IMR-90 (cell line): Measurements from ENCODE around the gene SLC13A5. TPM values are rescaled to one million over a fixed set of nuclear protein-coding genes. Genes with fewer than 3 reads are reported as not detected.

Experiments
- ATAC-seq: fragments of 200-7000 bp; cut with Tn5 transposase; 2 replicates; pipeline ENCODE4 v1.9.1; 2020; ENCODE audit warnings: low read depth, mild to moderate bottlenecking, moderate library complexity
- BruUV-seq: library from RNA; stranded (reverse); fragments of 400-500 nt; replicated peaks from 2 replicates; lab custom pipeline; 2021; lab: Mats Ljungman, UMichigan
- CTCF ChIA-PET: fragments of 300-600 bp; formaldehyde crosslinking; extraction: SDS; loops from one replicate; lab custom pipeline; 2021; ENCODE audit warnings: antibody characterized with exemption; lab: Yijun Ruan, JAX
- POLR2A ChIA-PET: fragments of 300-600 bp; sonication (Branson Sonifier 250); formaldehyde crosslinking; loops from one replicate; lab custom pipeline; 2022; ENCODE audit warnings: antibody characterized with exemption; ENCODE audit not compliant: unreplicated experiment; lab: Charles Lee
- DNase-seq: peaks from one replicate; pipeline ENCODE4 v3.0.0; 2013
- H2AFZ ChIP-seq: replicated peaks from 2 replicates; pipeline ENCODE3; 2013; ENCODE audit warnings: low read length, mild to moderate bottlenecking; ENCODE audit not compliant: poor library complexity
- H2AK5ac ChIP-seq: 2 replicates; pipeline ENCODE4 v1.6.1; 2013; ENCODE audit warnings: low read depth, low read length, inconsistent platforms
- H2AK9ac ChIP-seq: replicated peaks from 2 replicates; pipeline ENCODE3; 2013; ENCODE audit warnings: mild to moderate bottlenecking, low read depth, low read length, moderate library complexity; ENCODE audit not compliant: poor library complexity
- H2BK120ac ChIP-seq: 2 replicates; pipeline ENCODE4 v1.6.1; 2013; ENCODE audit warnings: low read depth, low read length, inconsistent platforms
- H2BK15ac ChIP-seq: 3 replicates; pipeline ENCODE4 v1.6.1; 2013; ENCODE audit warnings: low read depth, low read length, inconsistent platforms
- H2BK20ac ChIP-seq: 2 replicates; pipeline ENCODE4 v1.6.1; 2013; ENCODE audit warnings: low read depth, mild to moderate bottlenecking, inconsistent platforms, low read length, moderate library complexity
- H2BK5ac ChIP-seq: 2 replicates; pipeline ENCODE4 v1.6.1; 2013; ENCODE audit warnings: mild to moderate bottlenecking, low read depth, low read length, inconsistent platforms; ENCODE audit not compliant: poor library complexity, severe bottlenecking
- H3K14ac ChIP-seq: replicated peaks from 2 replicates; pipeline ENCODE4 v1.6.1; 2013; ENCODE audit warnings: low read depth, low read length, inconsistent platforms
- H3K18ac ChIP-seq: 2 replicates; pipeline ENCODE4 v1.6.1; 2013; ENCODE audit warnings: low read depth, low read length, control low read depth
- H3K23ac ChIP-seq: 2 replicates; pipeline ENCODE4 v1.6.1; 2013; ENCODE audit warnings: low read depth, low read length, inconsistent platforms
- H3K27ac ChIP-seq: 2 replicates; pipeline ENCODE4 v1.5.1; 2013; ENCODE audit warnings: mild to moderate bottlenecking, control low read depth, low read length; ENCODE audit not compliant: insufficient read depth
- H3K27me3 ChIP-seq: 2 replicates; pipeline ENCODE4 v1.6.1; 2013; ENCODE audit warnings: low read length; ENCODE audit not compliant: control insufficient read depth, insufficient read depth
- H3K36me3 ChIP-seq: 2 replicates; pipeline ENCODE4 v1.6.1; 2013; ENCODE audit warnings: low read length, mixed read lengths; ENCODE audit not compliant: control insufficient read depth, insufficient read depth
- H3K4ac ChIP-seq: 2 replicates; pipeline ENCODE4 v1.6.1; 2013; ENCODE audit warnings: low read depth, low read length, inconsistent platforms
- H3K4me1 ChIP-seq: 2 replicates; pipeline ENCODE4 v1.6.1; 2013; ENCODE audit warnings: low read length, mixed read lengths; ENCODE audit not compliant: control insufficient read depth, insufficient read depth
- H3K4me2 ChIP-seq: 2 replicates; pipeline ENCODE4 v1.6.1; 2013; ENCODE audit warnings: low read depth, mild to moderate bottlenecking, control low read depth, low read length, moderate library complexity
- H3K4me3 ChIP-seq: 2 replicates; pipeline ENCODE4 v1.5.1; 2013; ENCODE audit warnings: low read depth, mild to moderate bottlenecking, control low read depth, low read length, moderate library complexity; ENCODE audit not compliant: insufficient read depth
- H3K56ac ChIP-seq: 2 replicates; pipeline ENCODE4 v1.6.1; 2013; ENCODE audit warnings: low read length, inconsistent platforms; ENCODE audit not compliant: insufficient read depth; ENCODE audit errors: extremely low read depth
- H3K79me1 ChIP-seq, 2 experiments: 2 replicates each; pipeline ENCODE4 v1.6.1; 2013; ENCODE audit warnings: low read length in 2 of 2, inconsistent platforms in 1 of 2, low read depth in 1 of 2
- H3K9ac ChIP-seq: 2 replicates; pipeline ENCODE4 v1.6.1; 2013; ENCODE audit warnings: low read depth, low read length, control low read depth
- H3K9me1 ChIP-seq: 2 replicates; pipeline ENCODE4 v1.6.1; 2013; ENCODE audit warnings: low read length, inconsistent platforms; ENCODE audit not compliant: insufficient read depth
- H3K9me3 ChIP-seq: 2 replicates; pipeline ENCODE4 v1.6.1; 2013; ENCODE audit warnings: low read length; ENCODE audit not compliant: control insufficient read depth, insufficient read depth
- H4K20me1 ChIP-seq: 2 replicates; pipeline ENCODE4 v1.6.1; 2013; ENCODE audit warnings: low read length, inconsistent platforms; ENCODE audit not compliant: insufficient read depth
- H4K5ac ChIP-seq: 2 replicates; pipeline ENCODE4 v1.6.1; 2013; ENCODE audit warnings: mild to moderate bottlenecking, low read depth, low read length, control low read depth
- H4K8ac ChIP-seq, 2 experiments: 2 replicates each; pipeline ENCODE4 v1.6.1; 2013; ENCODE audit warnings: low read depth in 2 of 2, low read length in 2 of 2, control low read depth in 1 of 2, inconsistent platforms in 1 of 2
- H4K91ac ChIP-seq: 2 replicates; pipeline ENCODE4 v1.6.1; 2013; ENCODE audit warnings: low read depth, low read length, inconsistent platforms; ENCODE audit not compliant: insufficient read depth
- BHLHE40 ChIP-seq: fragments of 150-350 bp; IDR thresholded peaks from 2 replicates; pipeline ENCODE4 v1.6.1; 2016; ENCODE audit warnings: mild to moderate bottlenecking, low read depth, low read length
- CEBPB ChIP-seq: IDR thresholded peaks from 2 replicates; pipeline ENCODE4 v1.6.1; 2012; ENCODE audit warnings: low read depth, low read length, improper control_type of control experiment
- ELK1 ChIP-seq: fragments of 150-350 bp; IDR thresholded peaks from 2 replicates; pipeline ENCODE4 v1.6.1; 2016; ENCODE audit warnings: low read depth, mild to moderate bottlenecking, low read length, moderate library complexity, borderline replicate concordance
- FOS ChIP-seq: fragments of 150-350 bp; IDR thresholded peaks from 2 replicates; pipeline ENCODE4 v1.6.1; 2016; ENCODE audit warnings: low read depth, low read length
- MAZ ChIP-seq: IDR thresholded peaks from 2 replicates; pipeline ENCODE4 v1.6.1; 2012; ENCODE audit warnings: low read depth, mild to moderate bottlenecking, low read length, improper control_type of control experiment, moderate library complexity, borderline replicate concordance
- NFE2L2 ChIP-seq: fragments of 150-350 bp; IDR thresholded peaks from 2 replicates; pipeline ENCODE4 v1.6.1; 2016; ENCODE audit warnings: low read depth, mild to moderate bottlenecking, low read length
- POLR2A ChIP-seq: IDR thresholded peaks from 2 replicates; pipeline ENCODE4 v1.6.1; 2012; ENCODE audit warnings: mild to moderate bottlenecking, low read depth, low read length
- RAD21 ChIP-seq: IDR thresholded peaks from 2 replicates; pipeline ENCODE4 v1.6.1; 2012; ENCODE audit warnings: low read length, improper control_type of control experiment
- RCOR1 ChIP-seq: IDR thresholded peaks from 2 replicates; pipeline ENCODE4 v1.6.1; 2012; ENCODE audit warnings: mild to moderate bottlenecking, low read length, improper control_type of control experiment; ENCODE audit not compliant: insufficient replicate concordance
- SMC3 ChIP-seq: fragments of 150-350 bp; IDR thresholded peaks from 2 replicates; pipeline ENCODE4 v1.6.1; 2016; ENCODE audit warnings: low read depth, mild to moderate bottlenecking, antibody characterized with exemption, low read length, moderate library complexity
- USF2 ChIP-seq: fragments of 150-350 bp; IDR thresholded peaks from 2 replicates; pipeline ENCODE4 v1.6.1; 2017; ENCODE audit warnings: mild to moderate bottlenecking, antibody characterized with exemption, low read length, low read depth
- WGBS, 2 experiments: methylation state at CpG; one replicate each; pipeline versions ENCODE4 v1.1.5 to v1.1.7; 2013; ENCODE audit warnings: missing lambda C conversion rate in 2 of 2; ENCODE audit not compliant: insufficient read length in 1 of 2; ENCODE audit errors: extremely low coverage in 2 of 2; 5-methylcytosine and 5-hydroxymethylcytosine counted together
- dilution Hi-C: fragments of 300-500 bp; cut with HindIII; formaldehyde crosslinking; loops from one replicate; pipeline ENCODE4 v1.14.3; 2018; ENCODE audit warnings: low sequenced_read_pairs; ENCODE audit not compliant: unreplicated experiment
- in situ Hi-C: fragments of 300-500 bp; cut with MboI; formaldehyde crosslinking; loops from 3 replicates; pipeline ENCODE4 v1.14.3; 2019; ENCODE audit warnings: low sequenced_read_pairs, inconsistent platforms, mixed read lengths
- intact Hi-C: fragments of 100-400 bp; cut with micrococcal nuclease; formaldehyde crosslinking; loops from 2 replicates; pipeline ENCODE4 v1.10.0; 2022
- polyA plus RNA-seq, 3 experiments: library from polyadenylated mRNA; depleted of rRNA; stranded (reverse); fragments of >200 nt; gene quantifications; 2 replicates each; pipeline ENCODE4 v1.2.3, GENCODE V29; 2012; ENCODE audit warnings: low replicate concordance in 1 of 3
- total RNA-seq: library from RNA; depleted of rRNA; stranded (reverse); fragments of >200 nt; gene quantifications from 2 replicates; pipeline ENCODE4 v1.2.3, GENCODE V29; 2012
- TF ChIP-seq, protein P1 (sequence below): conservative IDR thresholded peaks from 2 replicates; pipeline ENCODE4 v1.5.1; 2012; ENCODE audit warnings: mild to moderate bottlenecking, low read depth, low read length, improper control_type of control experiment

The SLC13A5 gene
- total and polyA plus RNA-seq, 2 of the 4 experiments (the other 2 are of a cell fraction) = not detected

DNA sequence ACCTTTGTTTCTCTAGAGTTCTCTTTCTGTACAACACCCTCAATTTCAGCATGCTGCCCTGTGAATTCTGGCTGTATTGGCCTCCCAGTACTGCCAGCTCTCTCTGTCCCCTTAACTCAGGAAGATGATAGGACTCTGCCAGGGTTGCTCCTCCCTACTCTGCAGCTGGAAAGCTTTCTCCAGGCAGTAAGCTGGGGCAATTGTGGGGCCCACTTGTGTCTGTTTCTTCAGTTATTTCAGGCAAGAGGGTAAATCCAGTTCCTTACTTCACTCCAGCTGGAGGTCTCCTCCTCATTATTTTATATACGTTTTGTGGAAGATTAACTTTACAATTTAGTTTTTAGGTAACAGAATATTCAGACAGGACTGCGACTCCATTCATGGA lies 51.7 kb downstream of the SLC13A5 start:
- H2AFZ ChIP-seq = no peak overlapping the region
- H3K4me1 ChIP-seq = no peaks in the 10 kb centered on the region
- no peak overlapping the region for H2AK5ac ChIP-seq
- dilution Hi-C loops (no loop called here), in situ Hi-C loops (loop anchor here (10.0 kb wide), 3 partner anchors 133 to 353 kb away; partner anchors contain the start of genes RNASEK and TEKT1), intact Hi-C loops (loop anchor here (10.0 kb wide), 1 partner anchor 93 kb away; the partner anchor contains the start of gene XAF1)
- H4K8ac ChIP-seq = no peak overlapping the region
- H3K79me1 ChIP-seq = no peaks in the 10 kb centered on the region
- no peak overlapping the region for H3K14ac ChIP-seq
- H3K9me3 ChIP-seq = no peaks in the 10 kb centered on the region
- no peaks in the 10 kb centered on the region for H4K20me1 ChIP-seq
- ChIA-PET CTCF (interaction anchor here (0.5 kb wide), 1 partner anchor 229 kb away, joined by 3 read pairs; no protein-coding TSS in a partner anchor), POLR2A (no interaction called here)
- no TSS peak for BruUV-seq
- H3K9me1 ChIP-seq = no peaks in the 10 kb centered on the region
- H3K23ac ChIP-seq = no peak overlapping the region
- no CpG with 5 or more reads among the region's 2 CpGs for WGBS, 2 experiments
- H3K56ac ChIP-seq = no peak overlapping the region
- no peak for TF ChIP-seq ELK1
- TF ChIP-seq MAZ = no peak
- no peak for TF ChIP-seq NFE2L2
- no peak for TF ChIP-seq SMC3
- no peak for TF ChIP-seq RAD21
- TF ChIP-seq CEBPB = no peak
- no peak for TF ChIP-seq POLR2A
- no peak for TF ChIP-seq FOS
- TF ChIP-seq BHLHE40 = no peak
- TF ChIP-seq, protein P1, sequence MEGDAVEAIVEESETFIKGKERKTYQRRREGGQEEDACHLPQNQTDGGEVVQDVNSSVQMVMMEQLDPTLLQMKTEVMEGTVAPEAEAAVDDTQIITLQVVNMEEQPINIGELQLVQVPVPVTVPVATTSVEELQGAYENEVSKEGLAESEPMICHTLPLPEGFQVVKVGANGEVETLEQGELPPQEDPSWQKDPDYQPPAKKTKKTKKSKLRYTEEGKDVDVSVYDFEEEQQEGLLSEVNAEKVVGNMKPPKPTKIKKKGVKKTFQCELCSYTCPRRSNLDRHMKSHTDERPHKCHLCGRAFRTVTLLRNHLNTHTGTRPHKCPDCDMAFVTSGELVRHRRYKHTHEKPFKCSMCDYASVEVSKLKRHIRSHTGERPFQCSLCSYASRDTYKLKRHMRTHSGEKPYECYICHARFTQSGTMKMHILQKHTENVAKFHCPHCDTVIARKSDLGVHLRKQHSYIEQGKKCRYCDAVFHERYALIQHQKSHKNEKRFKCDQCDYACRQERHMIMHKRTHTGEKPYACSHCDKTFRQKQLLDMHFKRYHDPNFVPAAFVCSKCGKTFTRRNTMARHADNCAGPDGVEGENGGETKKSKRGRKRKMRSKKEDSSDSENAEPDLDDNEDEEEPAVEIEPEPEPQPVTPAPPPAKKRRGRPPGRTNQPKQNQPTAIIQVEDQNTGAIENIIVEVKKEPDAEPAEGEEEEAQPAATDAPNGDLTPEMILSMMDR = no peak
- no peak for TF ChIP-seq RCOR1
- TF ChIP-seq USF2 = no peak
- no peak overlapping the region for H2AK9ac ChIP-seq
- H3K9ac ChIP-seq = no peak overlapping the region
- H2BK15ac ChIP-seq = no peak overlapping the region
- H2BK120ac ChIP-seq = no peak overlapping the region
- no peak overlapping the region for H3K4me3 ChIP-seq
- DNase-seq = no peak
- no peak overlapping the region for H2BK20ac ChIP-seq
- H3K36me3 ChIP-seq = no peaks in the 10 kb centered on the region
- no peak overlapping the region for H3K4me2 ChIP-seq
- H3K27me3 ChIP-seq = peaks cover 38% of the 10 kb centered on the region
- H4K5ac ChIP-seq = no peak overlapping the region
- ATAC-seq = no peak
- no peak overlapping the region for H3K4ac ChIP-seq
- no peak overlapping the region for H4K91ac ChIP-seq
- H3K27ac ChIP-seq = no peak overlapping the region
- no peak overlapping the region for H2BK5ac ChIP-seq
- H3K18ac ChIP-seq = no peak overlapping the region
